Measurements from ENCODE around the gene PHF21A. TPM values are rescaled to one million over a fixed set of nuclear protein-coding genes. Genes with fewer than 3 reads are reported as not detected.

The PHF21A gene
- total RNA-seq, 2 experiments from 2014 or later: 36.2 to 40.4 TPM

- peaks cover 2% of the 10 kb centered on the region for H3K36me3 Mint-ChIP-seq (ENCODE audit: low read depth)
- DNase-seq (no peak), ATAC-seq (no peak)
- no peak for TF ChIP-seq CTCF (IDR thresholded peaks at IDR 0.05)
- H3K9me3 Mint-ChIP-seq: no peaks in the 10 kb centered on the region
- no peak overlapping the region for H3K4me3 Mint-ChIP-seq
- H3K4me1 Mint-ChIP-seq (ENCODE audit: low read depth): peaks cover 23% of the 10 kb centered on the region
- no peaks in the 10 kb centered on the region for H3K27me3 Mint-ChIP-seq
- ChIA-PET CTCF (interaction anchor here (1.0 to 1.6 kb wide), 4 partner anchors 9 to 267 kb away, joined by 3 to 4 read pairs (median 3); no protein-coding TSS in a partner anchor), POLR2A (no interaction called here)
- H3K27ac Mint-ChIP-seq: no peak overlapping the region
- intact Hi-C loops (cut with micrococcal nuclease): no loop called here
Measured at GRCh38 chr11:46038529-46038928, 82.7 kb downstream of the PHF21A start.

- POLR2A ChIA-PET: interaction anchor here (0.6 kb wide), 1 partner anchor 36 kb away, joined by 4 read pairs; no protein-coding TSS in a partner anchor
- Mint-ChIP-seq H3K9me3 (no peaks in the 10 kb centered on the region), H3K4me1 (ENCODE audit: low read depth) (peaks cover 23% of the 10 kb centered on the region), H3K36me3 (ENCODE audit: low read depth) (peaks cover 2% of the 10 kb centered on the region), H3K27me3 (no peaks in the 10 kb centered on the region), H3K4me3 (no peak overlapping the region), H3K27ac (no peak overlapping the region)
- DNase-seq: no peak
- intact Hi-C loops (cut with micrococcal nuclease): no loop called here
- no peak for TF ChIP-seq CTCF (IDR thresholded peaks at IDR 0.05)
- no peak for ATAC-seq
- CTCF ChIA-PET: interaction anchor here (1.1 to 1.6 kb wide), 2 partner anchors 31 to 265 kb away, joined by 4 read pairs; no protein-coding TSS in a partner anchor
Measured at GRCh38 chr11:46036969-46037368, 84.3 kb downstream of the PHF21A start.

- TF ChIP-seq CTCF (IDR thresholded peaks at IDR 0.05): no peak
- no peak for ATAC-seq
- ChIA-PET CTCF (interaction anchor here (1.1 kb wide), 1 partner anchor 30 kb away, joined by 4 read pairs; no protein-coding TSS in a partner anchor), POLR2A (no interaction called here)
- Mint-ChIP-seq H3K4me1 (ENCODE audit: low read depth) (peaks cover 17% of the 10 kb centered on the region), H3K27me3 (no peaks in the 10 kb centered on the region), H3K27ac (no peak overlapping the region), H3K36me3 (ENCODE audit: low read depth) (peaks cover 2% of the 10 kb centered on the region), H3K4me3 (no peak overlapping the region), H3K9me3 (no peaks in the 10 kb centered on the region)
- no peak for DNase-seq
- intact Hi-C loops (cut with micrococcal nuclease): no loop called here
Measured at GRCh38 chr11:46036009-46036408, 85.2 kb downstream of the PHF21A start.

- ATAC-seq (no peak), DNase-seq (no peak)
- Mint-ChIP-seq H3K4me3 (no peak overlapping the region), H3K9me3 (no peaks in the 10 kb centered on the region), H3K4me1 (ENCODE audit: low read depth) (peaks cover 5% of the 10 kb centered on the region), H3K27ac (no peak overlapping the region), H3K27me3 (no peaks in the 10 kb centered on the region), H3K36me3 (ENCODE audit: low read depth) (peaks cover 2% of the 10 kb centered on the region)
- intact Hi-C loops (cut with micrococcal nuclease): no loop called here
- TF ChIP-seq CTCF (IDR thresholded peaks at IDR 0.05): no peak
- CTCF ChIA-PET: interaction anchor here (0.6 kb wide), 1 partner anchor 24 kb away, joined by 3 read pairs; no protein-coding TSS in a partner anchor
- POLR2A ChIA-PET: interaction anchor here (1.1 kb wide), 1 partner anchor 10 kb away, joined by 3 read pairs; no protein-coding TSS in a partner anchor
Measured at GRCh38 chr11:46034041-46034440, 87.2 kb downstream of the PHF21A start.

- no peak for TF ChIP-seq CTCF (IDR thresholded peaks at IDR 0.05)
- H3K27me3 Mint-ChIP-seq: no peaks in the 10 kb centered on the region
- ATAC-seq: no peak
- ChIA-PET POLR2A (no interaction called here), CTCF (interaction anchor here (1.0 to 1.2 kb wide), 2 partner anchors 61 to 62 kb away, joined by 3 read pairs; no protein-coding TSS in a partner anchor)
- H3K27ac Mint-ChIP-seq: no peak overlapping the region
- H3K4me1 Mint-ChIP-seq (ENCODE audit: low read depth): no peaks in the 10 kb centered on the region
- H3K4me3 Mint-ChIP-seq: no peak overlapping the region
- H3K36me3 Mint-ChIP-seq (ENCODE audit: low read depth): no peaks in the 10 kb centered on the region
- no peaks in the 10 kb centered on the region for H3K9me3 Mint-ChIP-seq
- DNase-seq: no peak
- intact Hi-C loops (cut with micrococcal nuclease): no loop called here
Measured at GRCh38 chr11:46026606-46027293, 94.5 kb downstream of the PHF21A start.

All from activated CD8-positive, alpha-beta T cell treated with anti-CD3 and anti-CD28 coated beads for 36 hours (primary cell).